ENCODE measurements around the gene PPHLN1. TPM values are rescaled to one million over a fixed set of nuclear protein-coding genes. Genes with fewer than 3 reads are reported as not detected.

The PPHLN1 gene
- total RNA-seq: 62.5 and 75.1 TPM in 2 replicates

GRCh38 chr12:42325653-42326474 lies at the start of gene PPHLN1, which contains the start of gene ZCRB1:
PPHLN1 (plus strand) TSS chr12:42326167; CDS start chr12:42335903, 9,736 bp downstream.
ZCRB1 (minus strand) TSS chr12:42326094; CDS start chr12:42324102, 1,992 bp downstream.
- H3K4me3 ChIP-seq (ENCODE audit: low read depth, low read length): peak within 1 kb of the TSS; percentile 89
- peak; percentile 89 for DNase-seq (ENCODE audit: low read depth)
- no peak for TF ChIP-seq CTCF (IDR thresholded peaks at IDR 0.05; ENCODE audit: insufficient read depth, low read depth, low read length)

GRCh38 chr12:42277396-42278127 lies 48.4 kb upstream of the PPHLN1 start:
- no peak for TF ChIP-seq CTCF (IDR thresholded peaks at IDR 0.05; ENCODE audit: insufficient read depth, low read depth, low read length)
- H3K4me3 ChIP-seq (ENCODE audit: low read depth, low read length): no peak overlapping the region
- no peak for DNase-seq (ENCODE audit: low read depth)

GRCh38 chr12:42278128-42278510 lies 47.8 kb upstream of the PPHLN1 start:
- DNase-seq (ENCODE audit: low read depth): no peak
- H3K4me3 ChIP-seq (ENCODE audit: low read depth, low read length): no peak overlapping the region
- TF ChIP-seq CTCF (IDR thresholded peaks at IDR 0.05; ENCODE audit: insufficient read depth, low read depth, low read length): no peak

- no peak for TF ChIP-seq CTCF (IDR thresholded peaks at IDR 0.05; ENCODE audit: insufficient read depth, low read depth, low read length)
- DNase-seq (ENCODE audit: low read depth): no peak
- no peak overlapping the region for H3K4me3 ChIP-seq (ENCODE audit: low read depth, low read length)
Observed at GRCh38 chr12:42281278-42281677, 44.7 kb upstream of the PPHLN1 start.

- TF ChIP-seq CTCF (IDR thresholded peaks at IDR 0.05; ENCODE audit: insufficient read depth, low read depth, low read length): no peak
- no peak for DNase-seq (ENCODE audit: low read depth)
- no peak overlapping the region for H3K4me3 ChIP-seq (ENCODE audit: low read depth, low read length)
Observed at GRCh38 chr12:42281844-42282243, 44.1 kb upstream of the PPHLN1 start.

DNA sequence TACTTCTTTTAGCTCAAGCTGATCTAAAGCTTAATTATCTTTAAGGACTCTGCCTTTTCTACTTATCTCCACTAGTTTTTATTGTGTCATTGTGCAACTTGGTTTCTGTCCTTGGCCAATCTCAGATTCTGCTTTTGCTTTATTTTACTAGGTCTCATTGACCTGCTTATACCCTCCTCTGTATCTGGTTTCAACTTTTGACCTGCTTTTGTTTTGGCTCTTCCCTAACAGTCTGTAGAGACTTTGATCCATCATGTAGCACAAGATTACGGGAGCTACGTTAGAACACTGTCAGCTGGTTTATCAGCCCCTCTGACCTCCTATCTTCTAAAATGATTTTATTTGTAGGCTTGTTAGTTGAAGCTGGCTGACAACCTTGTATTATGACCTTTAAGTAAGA lies 43.7 kb upstream of the PPHLN1 start:
- DNase-seq (ENCODE audit: low read depth): no peak
- no peak overlapping the region for H3K4me3 ChIP-seq (ENCODE audit: low read depth, low read length)
- no peak for TF ChIP-seq CTCF (IDR thresholded peaks at IDR 0.05; ENCODE audit: insufficient read depth, low read depth, low read length)

Measured in fibroblast of villous mesenchyme (primary cell).